Ovary (tissue), 9 donors: ENCODE measurements around the gene MSH3. TPM values are rescaled to one million over a fixed set of nuclear protein-coding genes. Genes with fewer than 3 reads are reported as not detected.

Source experiments
- DNase-seq, 5 donors: peaks; one replicate each; pipeline ENCODE4 v3.0.0-alpha.2; 2019 to 2020
- H3K27ac ChIP-seq, 2 donors: fragments of 200-600 bp; one replicate each; pipeline versions ENCODE4 v1.5.1 to v1.8.0; 2019 to 2022
- H3K27me3 ChIP-seq: fragments of 200-600 bp; one replicate; pipeline ENCODE4 v1.8.0; 2022
- H3K36me3 ChIP-seq: fragments of 200-600 bp; sonication (generic); one replicate; pipeline ENCODE4 v1.5.1; 2019
- H3K4me1 ChIP-seq: one replicate; pipeline ENCODE4 v1.8.1; 2013; ENCODE audit warnings: mild to moderate bottlenecking, moderate library complexity; ENCODE audit not compliant: insufficient read depth
- H3K4me3 ChIP-seq: fragments of 200-600 bp; sonication (generic); one replicate; pipeline ENCODE4 v1.5.1; 2017
- H3K9me3 ChIP-seq, 2 donors: fragments of 200-600 bp in 1 of 2; sonication (generic) in 1 of 2; one replicate each; pipeline versions ENCODE4 v1.5.1 to v1.8.1; 2013 to 2019; ENCODE audit warnings: mild to moderate bottlenecking in 1 of 2, moderate library complexity in 1 of 2
- CTCF ChIP-seq, 3 donors: fragments of 450-650 bp in 2 of 3; fragments of 200-600 bp in 1 of 3; IDR thresholded peaks; one replicate each; pipeline versions ENCODE4 v1.5.1 to v1.8.0; 2016 to 2022; ENCODE audit warnings: antibody characterized with exemption in 3 of 3, mild to moderate bottlenecking in 1 of 3
- EP300 ChIP-seq: sonication (generic); formaldehyde crosslinking; IDR thresholded peaks from one replicate; pipeline ENCODE4 v1.6.1; 2017; ENCODE audit warnings: antibody characterized with exemption
- POLR2A ChIP-seq: fragments of 450-650 bp; IDR thresholded peaks from one replicate; pipeline ENCODE4 v1.6.1; 2017; ENCODE audit warnings: antibody characterized with exemption, mild to moderate bottlenecking, moderate library complexity
- WGBS, 3 donors: extraction: QIAGEN DNeasy Blood & Tissue Kit in 1 of 3; methylation state at CpG; one replicate each; pipeline versions ENCODE4 v1.1.5 to v1.1.7; 2013 to 2017; 5-methylcytosine and 5-hydroxymethylcytosine counted together
- intact Hi-C, 4 donors: fragments of 100-400 bp; cut with DNase I; formaldehyde crosslinking; loops; one replicate each; pipeline versions ENCODE4 v1.11.0 to v1.15.1; 2022 to 2023
- polyA plus RNA-seq, 2 donors: library from polyadenylated mRNA; stranded (reverse); fragments of 200-250 nt in 1 of 2; fragments of 350-450 nt in 1 of 2; fragmentation: Illumina TruSeq in 1 of 2; extraction: RNeasy Lipid Tissue Mini Kit (QIAGEN cat#74804) in 1 of 2; gene quantifications; one replicate each; pipeline ENCODE4 v1.2.3, GENCODE V29; 2013 to 2014
- total RNA-seq, 7 donors: library from RNA; depleted of rRNA in 2 of 7; stranded (reverse); fragments of >200 nt in 2 of 7; fragmentation: NEBNext Ultra II Directional in 3 of 7; extraction: Animal tissue kit (Norgen Biotek cat#: 25700) in 3 of 7; gene quantifications; one replicate each; pipeline versions ENCODE4 v1.1.0 to v1.2.4, GENCODE V29; 2016 to 2023
- donor health status: DM: no; HTN: no; CAD: no; lungs with moderate emphysema.
- donor health status: DM: no; HTN: no; CAD: no.
- donor health status: Bipolar disorder and iron deficiency.
- donor health status: DM: yes; HTN: yes; CAD: no.
- donor health status: DM: no; HTN: no; CAD: no.
- donor health status: DM: yes; HTN: yes; CAD: no.

MSH3 gene
- total and polyA plus RNA-seq, 9 donors = 5.1 to 17.0 (median 13.1) TPM

DNA sequence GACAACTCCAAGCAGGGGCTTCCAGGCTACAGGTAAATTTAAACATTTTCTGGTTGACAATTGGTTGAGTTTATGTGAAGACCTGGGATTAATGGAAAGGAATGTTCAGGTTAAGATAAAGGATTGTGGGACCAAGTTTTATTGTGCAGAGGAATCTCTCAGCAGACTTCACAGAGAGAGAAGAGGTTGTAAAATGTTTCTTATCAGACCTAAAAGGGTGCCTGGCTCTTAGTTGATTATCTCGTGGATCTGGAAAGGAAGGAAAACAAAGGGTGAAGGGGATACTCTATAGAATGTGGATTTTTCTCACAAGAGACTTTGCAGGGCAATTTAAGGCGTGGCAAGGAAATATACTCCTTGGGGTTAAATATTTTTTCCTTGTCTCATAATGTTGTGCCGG, 209.3 kb downstream of the MSH3 start:
- H3K9me3 ChIP-seq = no peaks in the 10 kb centered on the region
- H3K4me3 ChIP-seq = no peak overlapping the region
- 83 to 93% (median 89%) methylated on average over 3 of the region's 3 CpGs for WGBS, 3 donors
- no peak for DNase-seq
- H3K4me1 ChIP-seq = no peaks in the 10 kb centered on the region
- no peak overlapping the region for H3K27ac ChIP-seq
- TF ChIP-seq CTCF (IDR thresholded peaks at IDR 0.05) (no peak), EP300 (no peak), POLR2A (no peak)
- no peaks in the 10 kb centered on the region for H3K36me3 ChIP-seq
- no peaks in the 10 kb centered on the region for H3K27me3 ChIP-seq
- intact Hi-C loops = no loop called here

DNA sequence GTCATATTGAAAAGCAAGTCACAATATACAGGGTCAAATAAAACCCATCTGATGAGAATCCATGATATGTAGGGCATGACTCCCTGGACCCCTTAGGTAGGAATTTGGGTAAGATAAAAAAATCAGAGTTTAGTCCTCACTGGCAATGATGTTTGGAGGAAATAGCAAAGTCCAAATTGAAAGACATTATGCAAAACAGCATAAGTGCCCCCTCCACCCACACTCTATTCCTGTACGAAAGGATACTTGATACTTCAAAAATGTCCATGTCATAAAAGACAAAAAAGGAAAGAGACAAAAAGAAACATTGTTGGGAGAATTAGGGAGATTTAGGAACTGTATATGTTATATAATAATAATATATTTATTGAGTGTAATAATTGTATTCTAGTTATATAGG, 209.7 kb downstream of the MSH3 start:
- TF ChIP-seq CTCF (IDR thresholded peaks at IDR 0.05) (no peak), POLR2A (no peak), EP300 (no peak)
- H3K36me3 ChIP-seq = no peaks in the 10 kb centered on the region
- intact Hi-C loops = no loop called here
- no peak overlapping the region for H3K27ac ChIP-seq
- H3K27me3 ChIP-seq = no peaks in the 10 kb centered on the region
- 90 to 98% (median 92%) methylated on average over 1 of the region's 1 CpG for WGBS, 3 donors
- no peak for DNase-seq
- H3K4me3 ChIP-seq = no peak overlapping the region
- H3K9me3 ChIP-seq = no peaks in the 10 kb centered on the region
- no peaks in the 10 kb centered on the region for H3K4me1 ChIP-seq

DNA sequence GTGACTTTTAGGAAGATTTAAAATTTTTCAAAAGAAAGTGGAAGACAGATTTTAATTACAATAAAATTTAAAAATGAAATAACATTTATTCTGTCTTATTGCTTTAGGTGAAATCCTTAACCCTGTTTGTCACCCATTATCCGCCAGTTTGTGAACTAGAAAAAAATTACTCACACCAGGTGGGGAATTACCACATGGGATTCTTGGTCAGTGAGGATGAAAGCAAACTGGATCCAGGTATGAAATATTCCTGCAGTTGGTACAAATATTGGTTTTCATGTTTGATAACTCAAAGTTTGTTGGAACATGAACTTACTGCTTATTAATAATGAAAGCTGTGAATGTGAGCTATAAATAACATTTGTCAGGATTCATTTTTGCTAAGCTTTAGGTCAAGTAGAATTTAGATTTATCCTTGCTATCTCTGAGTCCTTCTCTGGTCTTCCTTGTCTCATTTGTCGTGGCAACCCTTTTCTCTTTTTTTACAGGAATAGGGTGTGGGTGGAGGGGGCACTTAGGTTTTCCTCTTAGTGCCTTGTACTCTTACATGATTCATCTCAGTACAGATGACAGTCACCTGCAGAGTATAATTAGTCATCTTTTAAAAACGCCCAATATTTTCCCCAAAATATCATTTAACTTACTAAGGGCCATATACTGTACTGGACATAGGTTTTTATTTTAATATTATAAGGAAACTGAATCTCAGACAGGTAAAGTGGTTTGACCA, 210.4 kb downstream of the MSH3 start:
- intact Hi-C loops = no loop called here
- DNase-seq = no peak
- 88 to 95% (median 91%) methylated on average over 3 of the region's 3 CpGs for WGBS, 3 donors
- no peaks in the 10 kb centered on the region for H3K36me3 ChIP-seq
- H3K4me3 ChIP-seq = no peak overlapping the region
- no peaks in the 10 kb centered on the region for H3K4me1 ChIP-seq
- no peak for TF ChIP-seq EP300
- TF ChIP-seq POLR2A = no peak
- no peak for TF ChIP-seq CTCF (IDR thresholded peaks at IDR 0.05)
- H3K9me3 ChIP-seq = no peaks in the 10 kb centered on the region
- H3K27me3 ChIP-seq = no peaks in the 10 kb centered on the region
- no peak overlapping the region for H3K27ac ChIP-seq

- 94 to 98% (median 97%) methylated on average over 2 of the region's 2 CpGs for WGBS, 3 donors
- TF ChIP-seq EP300 (no peak), POLR2A (no peak), CTCF (IDR thresholded peaks at IDR 0.05) (no peak)
- intact Hi-C loops = no loop called here
- no peaks in the 10 kb centered on the region for H3K4me1 ChIP-seq
- no peak overlapping the region for H3K27ac ChIP-seq
- H3K4me3 ChIP-seq = no peak overlapping the region
- no peaks in the 10 kb centered on the region for H3K27me3 ChIP-seq
- no peak for DNase-seq
- no peaks in the 10 kb centered on the region for H3K36me3 ChIP-seq
- no peaks in the 10 kb centered on the region for H3K9me3 ChIP-seq
These were observed 211.1 kb downstream of the MSH3 start for GRCh38 chr5:80865551-80865950.
